KG1 (cell line): Measurements from ENCODE around the gene SEC61A1.

ENCODE experiments used
- DNase-seq: peaks from one replicate; lab custom pipeline; 2025; lab: John Stamatoyannopoulos, UW

Gene SEC61A1

DNA sequence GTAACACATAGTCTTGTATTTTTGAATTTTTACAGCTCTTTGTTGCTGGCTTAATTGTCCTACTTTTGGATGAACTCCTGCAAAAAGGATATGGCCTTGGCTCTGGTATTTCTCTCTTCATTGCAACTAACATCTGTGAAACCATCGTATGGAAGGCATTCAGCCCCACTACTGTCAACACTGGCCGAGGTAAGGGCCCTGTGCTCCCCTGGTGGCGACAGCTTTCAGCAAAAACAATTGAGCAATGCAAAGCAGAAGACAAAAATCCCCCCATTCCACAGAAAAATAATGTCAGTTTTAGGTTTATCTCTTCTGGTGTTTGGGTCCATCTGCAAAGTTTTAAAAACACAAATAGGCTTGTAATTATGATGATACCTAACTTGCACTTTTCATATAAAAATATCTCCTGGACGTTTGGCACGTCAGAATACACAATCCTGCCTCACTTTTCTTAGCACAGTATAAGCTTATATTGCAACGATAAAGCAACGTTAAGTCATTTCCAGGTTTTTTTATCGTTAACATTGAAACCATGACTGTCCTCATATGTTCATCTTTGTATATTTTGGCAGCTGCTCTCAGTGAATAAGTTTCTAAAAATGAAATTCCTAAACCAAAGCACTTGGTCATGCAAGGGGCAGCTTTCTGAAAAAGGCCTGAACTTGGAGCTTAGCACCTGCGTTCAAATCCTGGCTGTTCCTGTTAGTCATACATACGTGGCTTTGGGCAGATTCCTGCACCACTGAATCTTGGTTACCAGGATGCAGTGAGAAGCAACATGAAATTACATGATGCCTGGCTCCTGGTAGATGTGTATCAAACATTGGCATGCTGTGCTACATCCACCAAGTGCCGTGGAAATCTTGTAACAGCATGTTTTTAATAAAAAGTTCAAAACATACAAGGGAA, 8.5 kb downstream of the SEC61A1 start:
- no peak for DNase-seq

GRCh38 chr3:128062033-128062745, 10.0 kb downstream of the SEC61A1 start:
- DNase-seq = no peak

- DNase-seq = no peak
Observed at GRCh38 chr3:128063865-128064264, 11.6 kb downstream of the SEC61A1 start.

GRCh38 chr3:128064962-128065361, 12.7 kb downstream of the SEC61A1 start:
- no peak for DNase-seq

GRCh38 chr3:128066114-128066513, 13.9 kb downstream of the SEC61A1 start:
- DNase-seq = no peak

DNA sequence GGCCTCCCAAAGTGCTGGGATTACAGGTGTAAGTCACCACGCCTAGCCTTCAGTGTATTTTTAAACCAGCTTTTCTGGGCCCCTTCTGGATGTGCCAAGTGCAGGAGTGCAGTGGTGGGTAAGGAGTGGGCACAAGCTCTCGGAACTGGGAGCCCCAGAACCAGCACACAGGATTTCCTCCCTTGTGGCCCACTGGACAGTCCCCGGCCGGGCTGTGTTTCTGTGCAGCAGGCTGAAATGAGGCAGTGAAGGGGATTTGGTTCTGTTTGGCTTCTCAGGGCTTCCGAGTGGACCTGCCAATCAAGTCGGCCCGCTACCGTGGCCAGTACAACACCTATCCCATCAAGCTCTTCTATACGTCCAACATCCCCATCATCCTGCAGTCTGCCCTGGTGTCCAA, 14.4 kb downstream of the SEC61A1 start:
- DNase-seq = no peak

- no peak for DNase-seq
Observed at GRCh38 chr3:128067489-128067888, 15.3 kb downstream of the SEC61A1 start.

DNA sequence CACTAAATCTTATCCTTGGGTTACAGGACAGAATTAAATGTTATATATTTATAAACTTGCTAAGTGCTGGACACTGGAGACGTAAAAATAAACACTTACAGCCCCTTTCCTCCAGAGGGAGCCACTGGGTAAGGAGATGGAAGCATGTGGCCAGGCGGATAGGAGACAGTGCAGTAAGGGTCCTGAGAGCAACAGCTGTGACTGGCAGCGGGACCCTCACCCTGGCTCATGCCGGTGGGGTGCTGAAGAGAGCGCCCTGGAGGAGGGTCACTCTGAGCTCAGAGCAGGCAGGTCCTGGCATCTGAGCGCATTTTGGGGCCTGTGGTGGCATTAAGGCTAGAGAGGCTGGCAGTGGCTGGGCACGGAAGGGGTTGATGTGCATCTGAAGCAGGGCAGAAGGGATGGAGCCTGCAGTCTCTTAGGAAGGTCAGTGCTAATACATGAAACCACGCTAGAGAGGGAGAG, 16.0 kb downstream of the SEC61A1 start:
- DNase-seq = no peak

DNA sequence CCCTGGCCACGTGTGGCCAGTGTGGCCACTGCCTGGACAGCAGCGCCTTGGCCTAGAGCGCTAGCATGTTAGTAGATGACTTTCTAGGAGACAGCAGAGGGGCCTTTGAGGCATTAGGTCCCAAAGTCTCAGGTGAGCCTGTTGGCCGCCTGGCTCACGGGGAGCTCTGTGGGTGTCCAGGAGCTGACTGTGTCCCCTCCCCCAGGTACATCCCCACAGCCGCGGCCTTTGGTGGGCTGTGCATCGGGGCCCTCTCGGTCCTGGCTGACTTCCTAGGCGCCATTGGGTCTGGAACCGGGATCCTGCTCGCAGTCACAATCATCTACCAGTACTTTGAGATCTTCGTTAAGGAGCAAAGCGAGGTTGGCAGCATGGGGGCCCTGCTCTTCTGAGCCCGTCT, 17.0 kb downstream of the SEC61A1 start:
- DNase-seq = no peak

- DNase-seq = no peak
Observed at GRCh38 chr3:128070898-128071591, 18.8 kb downstream of the SEC61A1 start.

DNA sequence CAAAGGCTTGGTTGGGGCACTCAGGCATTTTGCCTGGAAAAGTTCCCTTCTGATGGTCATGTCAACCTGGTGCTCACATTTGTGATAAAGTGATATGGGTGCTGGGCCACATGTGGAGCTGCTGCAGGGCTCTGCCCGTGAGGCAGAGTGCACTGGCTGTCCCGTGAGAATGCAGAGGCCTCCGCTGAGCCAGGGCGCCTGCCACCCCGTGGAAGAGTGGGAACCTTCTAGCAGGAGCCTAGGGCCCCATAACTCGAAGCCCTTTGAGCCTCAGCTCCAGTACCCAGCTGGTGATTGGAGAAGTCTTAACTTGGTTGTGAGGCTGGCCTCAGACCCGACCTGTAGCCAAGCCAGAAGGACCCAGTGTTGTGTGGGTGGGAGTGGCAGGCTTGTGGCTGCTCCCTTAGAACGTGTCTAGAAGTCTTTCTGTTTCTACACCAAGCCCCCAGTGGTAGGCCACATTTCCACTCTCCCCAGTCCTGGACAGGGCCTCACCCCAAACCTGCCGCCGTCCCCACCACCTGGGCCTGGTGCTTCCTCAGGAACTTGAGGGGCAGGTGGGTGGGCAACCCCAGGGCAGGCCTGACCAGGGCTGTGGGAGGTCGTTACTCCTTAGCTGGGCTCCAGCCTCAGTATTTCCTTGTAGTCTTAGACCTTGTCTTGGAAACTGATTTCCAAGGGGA, 19.7 kb downstream of the SEC61A1 start:
- no peak for DNase-seq

- DNase-seq = no peak
Observed at GRCh38 chr3:128072454-128073184, 20.4 kb downstream of the SEC61A1 start.

DNA sequence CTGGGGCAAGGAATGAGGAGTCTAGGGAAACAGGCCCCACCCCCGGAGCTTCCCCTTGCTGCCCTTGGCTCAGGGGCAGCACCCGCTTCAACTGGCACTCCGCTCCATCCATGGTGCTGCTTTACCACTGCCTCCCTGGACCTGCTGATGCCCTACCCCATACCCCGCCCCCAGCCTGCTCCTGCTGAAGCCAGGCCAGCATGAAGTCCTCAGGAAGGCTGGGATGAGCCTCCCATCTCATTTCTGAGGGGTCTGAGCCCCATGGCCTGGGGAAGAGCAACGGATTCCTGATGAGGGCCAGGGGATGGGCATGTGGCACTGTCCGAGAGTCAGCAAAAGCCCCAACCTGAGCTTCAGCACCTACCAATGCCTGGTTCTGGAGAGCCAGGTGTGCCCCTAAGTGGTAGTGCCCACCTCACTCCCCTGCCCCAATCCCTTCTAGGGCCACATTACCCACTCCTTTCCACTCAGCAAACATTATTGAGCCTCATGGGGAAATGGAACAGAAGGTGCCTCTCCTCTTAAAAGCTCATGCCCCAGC, 21.0 kb downstream of the SEC61A1 start:
- no peak for DNase-seq

DNA sequence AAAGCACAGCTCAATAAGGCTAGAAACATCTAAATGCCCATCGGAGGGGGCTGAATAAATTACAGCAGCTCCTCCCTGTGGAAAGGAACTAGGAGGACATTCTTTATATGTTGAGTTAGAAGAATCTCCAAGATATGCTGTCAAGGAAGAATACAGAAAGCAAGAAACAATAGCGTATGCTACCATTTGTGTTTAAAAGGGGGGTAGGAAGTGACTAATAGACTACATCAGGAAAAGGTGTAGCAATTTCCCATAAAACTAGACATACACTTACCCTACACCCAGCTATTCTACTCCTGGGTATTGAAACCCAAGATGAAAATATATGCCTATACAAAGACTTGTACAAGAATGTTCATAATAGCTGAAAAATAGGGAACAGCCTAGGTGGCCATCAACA, 21.6 kb downstream of the SEC61A1 start:
- no peak for DNase-seq

- DNase-seq = no peak
Observed at GRCh38 chr3:128074851-128075521, 22.7 kb downstream of the SEC61A1 start.

- peak; percentile 16 for DNase-seq
Observed at GRCh38 chr3:128075522-128076482, 23.6 kb downstream of the SEC61A1 start.

- no peak for DNase-seq
Observed at GRCh38 chr3:128076483-128077201, 24.4 kb downstream of the SEC61A1 start.

DNA sequence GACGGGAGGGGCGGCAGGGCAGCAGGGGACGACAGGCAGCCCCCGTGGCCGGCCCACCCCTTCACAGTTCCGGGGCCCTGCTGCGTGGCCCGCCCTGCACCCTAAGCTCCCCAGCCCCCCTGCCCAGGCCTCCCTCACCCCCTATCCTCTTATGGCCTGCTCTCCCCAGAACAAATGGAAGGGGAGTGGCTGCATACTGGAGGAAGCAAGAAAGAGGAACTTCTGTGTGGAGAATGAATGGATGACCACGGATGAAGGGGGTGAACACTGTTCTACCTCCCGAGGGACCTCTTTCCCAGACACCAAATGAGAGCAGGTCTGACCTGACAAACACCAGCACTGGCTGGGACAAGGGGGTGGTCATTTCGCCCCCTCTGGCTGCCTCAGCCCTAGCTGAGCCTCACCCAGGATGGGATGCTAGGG, 25.0 kb downstream of the SEC61A1 start:
- no peak for DNase-seq

GRCh38 chr3:128077665-128078064, 25.4 kb downstream of the SEC61A1 start:
- DNase-seq = no peak
